H1 (cell line): ENCODE data around the gene BPGM. TPM values are rescaled to one million over a fixed set of nuclear protein-coding genes. Genes with fewer than 3 reads are reported as not detected.

Source experiments
- JUND ChIP-seq: IDR thresholded peaks from 2 replicates; pipeline ENCODE4 v1.6.1; 2011; ENCODE audit warnings: mild to moderate bottlenecking, improper control_type of control experiment, low read length
- RXRA ChIP-seq: IDR thresholded peaks from 2 replicates; pipeline ENCODE4 v1.6.1; 2011; ENCODE audit warnings: low read depth, mild to moderate bottlenecking, low read length, moderate library complexity; ENCODE audit not compliant: insufficient read depth
- polyA plus RNA-seq, 7 experiments: library from polyadenylated mRNA; depleted of rRNA in 3 of 7; stranded (reverse) in 5 of 7; unstranded in 2 of 7; fragments of >200 nt in 5 of 7; fragments of 200-250 nt in 2 of 7; gene quantifications; 1 replicate in 5 of 7; 2 replicates in 1 of 7; 4 replicates in 1 of 7; pipeline versions ENCODE4 v1.2.1 to v1.2.3, GENCODE V29; 2011 to 2013; ENCODE audit warnings: missing spikeins in 2 of 7, mixed read lengths in 2 of 7
- total RNA-seq: library from RNA; stranded (reverse); fragmentation: NEBNext Ultra II Directional; extraction: Animal tissue kit (Norgen Biotek cat#: 25700); gene quantifications from 2 replicates; pipeline ENCODE4 v1.2.1, GENCODE V29; 2021
- TF ChIP-seq, protein P1 (sequence below): fragments of 300-600 bp; sonication (generic); IDR thresholded peaks from 2 replicates; pipeline ENCODE4 v1.7.1; 2012; ENCODE audit warnings: low read length, moderate library complexity, mild to moderate bottlenecking, inconsistent platforms; ENCODE audit not compliant: insufficient replicate concordance
- TF ChIP-seq, protein P2 (sequence below): IDR thresholded peaks from 2 replicates; pipeline ENCODE4 v1.6.1; 2012; ENCODE audit warnings: inconsistent platforms

Gene BPGM
- total and polyA plus RNA-seq, 2 of the 8 experiments (the other 6 are each of a cell fraction or from before 2014, with no cell fraction given), result 9.7 to 15.3 TPM

DNA sequence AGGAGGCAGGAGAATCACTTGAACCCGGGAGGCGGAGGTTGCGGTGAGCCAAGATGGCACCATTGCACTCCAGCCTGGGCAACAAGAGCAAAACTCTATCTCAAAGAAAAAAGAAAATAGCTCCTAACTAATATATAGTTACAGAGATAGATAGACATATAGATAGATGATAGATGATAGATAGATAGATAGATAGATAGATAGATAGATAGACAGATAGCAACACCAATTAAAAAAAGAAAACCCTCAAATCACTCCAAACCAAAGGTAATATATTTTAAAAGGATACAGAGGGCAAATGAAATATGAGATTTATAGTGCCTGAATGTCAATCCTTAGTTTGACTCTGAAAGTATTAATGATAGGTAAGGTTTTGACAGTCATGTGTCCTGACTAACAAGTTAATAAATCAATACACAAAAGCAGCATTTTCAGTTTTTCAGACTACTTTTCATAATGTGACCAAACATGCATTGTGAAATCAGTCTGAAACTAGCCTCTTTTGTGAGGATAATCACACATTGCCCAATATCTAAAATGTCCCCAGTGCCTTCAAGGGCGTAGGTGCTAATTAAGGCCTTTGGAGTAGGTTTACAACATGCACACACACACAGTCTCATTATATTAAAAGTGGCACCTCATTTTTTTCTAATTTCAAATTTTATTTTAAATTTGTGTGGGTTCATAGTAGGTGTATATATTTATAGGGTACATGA is 61.2 kb downstream of the BPGM start (continued):
- TF ChIP-seq, protein P1, sequence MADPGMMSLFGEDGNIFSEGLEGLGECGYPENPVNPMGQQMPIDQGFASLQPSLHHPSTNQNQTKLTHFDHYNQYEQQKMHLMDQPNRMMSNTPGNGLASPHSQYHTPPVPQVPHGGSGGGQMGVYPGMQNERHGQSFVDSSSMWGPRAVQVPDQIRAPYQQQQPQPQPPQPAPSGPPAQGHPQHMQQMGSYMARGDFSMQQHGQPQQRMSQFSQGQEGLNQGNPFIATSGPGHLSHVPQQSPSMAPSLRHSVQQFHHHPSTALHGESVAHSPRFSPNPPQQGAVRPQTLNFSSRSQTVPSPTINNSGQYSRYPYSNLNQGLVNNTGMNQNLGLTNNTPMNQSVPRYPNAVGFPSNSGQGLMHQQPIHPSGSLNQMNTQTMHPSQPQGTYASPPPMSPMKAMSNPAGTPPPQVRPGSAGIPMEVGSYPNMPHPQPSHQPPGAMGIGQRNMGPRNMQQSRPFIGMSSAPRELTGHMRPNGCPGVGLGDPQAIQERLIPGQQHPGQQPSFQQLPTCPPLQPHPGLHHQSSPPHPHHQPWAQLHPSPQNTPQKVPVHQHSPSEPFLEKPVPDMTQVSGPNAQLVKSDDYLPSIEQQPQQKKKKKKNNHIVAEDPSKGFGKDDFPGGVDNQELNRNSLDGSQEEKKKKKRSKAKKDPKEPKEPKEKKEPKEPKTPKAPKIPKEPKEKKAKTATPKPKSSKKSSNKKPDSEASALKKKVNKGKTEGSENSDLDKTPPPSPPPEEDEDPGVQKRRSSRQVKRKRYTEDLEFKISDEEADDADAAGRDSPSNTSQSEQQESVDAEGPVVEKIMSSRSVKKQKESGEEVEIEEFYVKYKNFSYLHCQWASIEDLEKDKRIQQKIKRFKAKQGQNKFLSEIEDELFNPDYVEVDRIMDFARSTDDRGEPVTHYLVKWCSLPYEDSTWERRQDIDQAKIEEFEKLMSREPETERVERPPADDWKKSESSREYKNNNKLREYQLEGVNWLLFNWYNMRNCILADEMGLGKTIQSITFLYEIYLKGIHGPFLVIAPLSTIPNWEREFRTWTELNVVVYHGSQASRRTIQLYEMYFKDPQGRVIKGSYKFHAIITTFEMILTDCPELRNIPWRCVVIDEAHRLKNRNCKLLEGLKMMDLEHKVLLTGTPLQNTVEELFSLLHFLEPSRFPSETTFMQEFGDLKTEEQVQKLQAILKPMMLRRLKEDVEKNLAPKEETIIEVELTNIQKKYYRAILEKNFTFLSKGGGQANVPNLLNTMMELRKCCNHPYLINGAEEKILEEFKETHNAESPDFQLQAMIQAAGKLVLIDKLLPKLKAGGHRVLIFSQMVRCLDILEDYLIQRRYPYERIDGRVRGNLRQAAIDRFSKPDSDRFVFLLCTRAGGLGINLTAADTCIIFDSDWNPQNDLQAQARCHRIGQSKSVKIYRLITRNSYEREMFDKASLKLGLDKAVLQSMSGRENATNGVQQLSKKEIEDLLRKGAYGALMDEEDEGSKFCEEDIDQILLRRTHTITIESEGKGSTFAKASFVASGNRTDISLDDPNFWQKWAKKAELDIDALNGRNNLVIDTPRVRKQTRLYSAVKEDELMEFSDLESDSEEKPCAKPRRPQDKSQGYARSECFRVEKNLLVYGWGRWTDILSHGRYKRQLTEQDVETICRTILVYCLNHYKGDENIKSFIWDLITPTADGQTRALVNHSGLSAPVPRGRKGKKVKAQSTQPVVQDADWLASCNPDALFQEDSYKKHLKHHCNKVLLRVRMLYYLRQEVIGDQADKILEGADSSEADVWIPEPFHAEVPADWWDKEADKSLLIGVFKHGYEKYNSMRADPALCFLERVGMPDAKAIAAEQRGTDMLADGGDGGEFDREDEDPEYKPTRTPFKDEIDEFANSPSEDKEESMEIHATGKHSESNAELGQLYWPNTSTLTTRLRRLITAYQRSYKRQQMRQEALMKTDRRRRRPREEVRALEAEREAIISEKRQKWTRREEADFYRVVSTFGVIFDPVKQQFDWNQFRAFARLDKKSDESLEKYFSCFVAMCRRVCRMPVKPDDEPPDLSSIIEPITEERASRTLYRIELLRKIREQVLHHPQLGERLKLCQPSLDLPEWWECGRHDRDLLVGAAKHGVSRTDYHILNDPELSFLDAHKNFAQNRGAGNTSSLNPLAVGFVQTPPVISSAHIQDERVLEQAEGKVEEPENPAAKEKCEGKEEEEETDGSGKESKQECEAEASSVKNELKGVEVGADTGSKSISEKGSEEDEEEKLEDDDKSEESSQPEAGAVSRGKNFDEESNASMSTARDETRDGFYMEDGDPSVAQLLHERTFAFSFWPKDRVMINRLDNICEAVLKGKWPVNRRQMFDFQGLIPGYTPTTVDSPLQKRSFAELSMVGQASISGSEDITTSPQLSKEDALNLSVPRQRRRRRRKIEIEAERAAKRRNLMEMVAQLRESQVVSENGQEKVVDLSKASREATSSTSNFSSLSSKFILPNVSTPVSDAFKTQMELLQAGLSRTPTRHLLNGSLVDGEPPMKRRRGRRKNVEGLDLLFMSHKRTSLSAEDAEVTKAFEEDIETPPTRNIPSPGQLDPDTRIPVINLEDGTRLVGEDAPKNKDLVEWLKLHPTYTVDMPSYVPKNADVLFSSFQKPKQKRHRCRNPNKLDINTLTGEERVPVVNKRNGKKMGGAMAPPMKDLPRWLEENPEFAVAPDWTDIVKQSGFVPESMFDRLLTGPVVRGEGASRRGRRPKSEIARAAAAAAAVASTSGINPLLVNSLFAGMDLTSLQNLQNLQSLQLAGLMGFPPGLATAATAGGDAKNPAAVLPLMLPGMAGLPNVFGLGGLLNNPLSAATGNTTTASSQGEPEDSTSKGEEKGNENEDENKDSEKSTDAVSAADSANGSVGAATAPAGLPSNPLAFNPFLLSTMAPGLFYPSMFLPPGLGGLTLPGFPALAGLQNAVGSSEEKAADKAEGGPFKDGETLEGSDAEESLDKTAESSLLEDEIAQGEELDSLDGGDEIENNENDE, result no peak
- TF ChIP-seq RXRA, result no peak
- TF ChIP-seq, protein P2, sequence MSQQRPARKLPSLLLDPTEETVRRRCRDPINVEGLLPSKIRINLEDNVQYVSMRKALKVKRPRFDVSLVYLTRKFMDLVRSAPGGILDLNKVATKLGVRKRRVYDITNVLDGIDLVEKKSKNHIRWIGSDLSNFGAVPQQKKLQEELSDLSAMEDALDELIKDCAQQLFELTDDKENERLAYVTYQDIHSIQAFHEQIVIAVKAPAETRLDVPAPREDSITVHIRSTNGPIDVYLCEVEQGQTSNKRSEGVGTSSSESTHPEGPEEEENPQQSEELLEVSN, result no peak
- no peak for TF ChIP-seq JUND
